Liver (tissue), 9 donors: ENCODE measurements around the gene PPM1A. TPM values are rescaled to one million over a fixed set of nuclear protein-coding genes. Genes with fewer than 3 reads are reported as not detected.

Experiments
- DNase-seq: peaks from one replicate; pipeline ENCODE4 v3.0.0-alpha.2; 2017; ENCODE audit warnings: low spot score
- H3K27ac ChIP-seq, 2 donors: one replicate each; pipeline ENCODE4 v1.7.0; 2013; ENCODE audit warnings: inconsistent platforms in 2 of 2, low read length in 2 of 2, control low read depth in 1 of 2, low read depth in 1 of 2, mild to moderate bottlenecking in 1 of 2
- H3K27me3 ChIP-seq, 4 donors: one replicate each; pipeline versions ENCODE4 v1.6.1 to v1.7.0; 2013; ENCODE audit warnings: low read length in 3 of 4, inconsistent platforms in 1 of 4, mild to moderate bottlenecking in 1 of 4, moderate library complexity in 1 of 4; ENCODE audit not compliant: control insufficient read depth in 4 of 4, insufficient read depth in 4 of 4
- H3K36me3 ChIP-seq, 4 donors: one replicate each; pipeline versions ENCODE4 v1.6.1 to v1.7.0; 2013; ENCODE audit warnings: low read length in 3 of 4, mild to moderate bottlenecking in 3 of 4, low read depth in 1 of 4, moderate library complexity in 1 of 4; ENCODE audit not compliant: control insufficient read depth in 4 of 4, insufficient read depth in 3 of 4
- H3K4me1 ChIP-seq, 4 donors: one replicate each; pipeline versions ENCODE4 v1.6.1 to v1.7.0; 2013; ENCODE audit warnings: low read length in 3 of 4, mild to moderate bottlenecking in 3 of 4, moderate library complexity in 1 of 4; ENCODE audit not compliant: control insufficient read depth in 4 of 4, insufficient read depth in 4 of 4
- H3K4me3 ChIP-seq, 3 donors: one replicate each; pipeline versions ENCODE4 v1.6.1 to v1.7.0; 2013; ENCODE audit warnings: low read length in 3 of 3, control low read depth in 1 of 3, low read depth in 1 of 3, mild to moderate bottlenecking in 1 of 3
- H3K9ac ChIP-seq, 2 donors: one replicate each; pipeline ENCODE4 v1.7.0; 2013; ENCODE audit warnings: low read length in 2 of 2, mild to moderate bottlenecking in 2 of 2, moderate library complexity in 2 of 2, control low read depth in 1 of 2, low read depth in 1 of 2
- H3K9me3 ChIP-seq, 4 donors: one replicate each; pipeline versions ENCODE4 v1.6.1 to v1.7.0; 2013; ENCODE audit warnings: low read length in 3 of 4; ENCODE audit not compliant: control insufficient read depth in 4 of 4
- EGR1 ChIP-seq, 2 donors: IDR thresholded peaks; 2 replicates each; pipeline ENCODE4 v1.6.1; 2016 to 2018; ENCODE audit warnings: antibody characterized with exemption in 2 of 2, low read depth in 2 of 2
- FOXA1 ChIP-seq: IDR thresholded peaks from 2 replicates; pipeline ENCODE4 v1.6.1; 2016; ENCODE audit warnings: antibody characterized with exemption
- FOXA2 ChIP-seq: IDR thresholded peaks from 2 replicates; pipeline ENCODE4 v1.6.1; 2016; ENCODE audit warnings: antibody characterized with exemption
- HNF4A ChIP-seq, 2 donors: conservative IDR thresholded peaks; 2 replicates each; pipeline ENCODE4 v1.6.1; 2016; ENCODE audit warnings: antibody characterized with exemption in 2 of 2, mild to moderate bottlenecking in 2 of 2
- HNF4G ChIP-seq: IDR thresholded peaks from 2 replicates; pipeline ENCODE4 v1.6.1; 2016; ENCODE audit warnings: antibody characterized with exemption
- JUND ChIP-seq, 2 donors: IDR thresholded peaks; 2 replicates each; pipeline ENCODE4 v1.6.1; 2016; ENCODE audit warnings: antibody characterized with exemption in 2 of 2
- NR2F2 ChIP-seq: IDR thresholded peaks from 2 replicates; pipeline ENCODE4 v1.6.1; 2016; ENCODE audit warnings: antibody characterized with exemption
- RXRA ChIP-seq, 2 donors: IDR thresholded peaks; 2 replicates each; pipeline ENCODE4 v1.6.1; 2017 to 2018; ENCODE audit warnings: antibody characterized with exemption in 2 of 2, mild to moderate bottlenecking in 1 of 2
- SP1 ChIP-seq: IDR thresholded peaks from 2 replicates; pipeline ENCODE4 v1.6.1; 2018; ENCODE audit warnings: antibody characterized with exemption, mild to moderate bottlenecking
- TAF1 ChIP-seq: conservative IDR thresholded peaks from 2 replicates; pipeline ENCODE4 v1.6.1; 2016; ENCODE audit warnings: antibody characterized with exemption, mild to moderate bottlenecking
- WGBS: extraction: QIAGEN DNeasy Blood & Tissue Kit; methylation state at CpG from one replicate; pipeline ENCODE4 v1.1.7; 2013; 5-methylcytosine and 5-hydroxymethylcytosine counted together
- polyA plus RNA-seq, 2 donors: library from polyadenylated mRNA; stranded (reverse) in 1 of 2; unstranded in 1 of 2; fragments of 200-250 nt in 1 of 2; fragments of >200 nt in 1 of 2; fragmentation: Nextera tagmentation in 1 of 2; extraction: Ambion mirVana in 1 of 2; gene quantifications; one replicate each; pipeline versions ENCODE4 v1.2.1 to v1.2.3, GENCODE V29; 2013 to 2015
- total RNA-seq, 2 donors: library from RNA; depleted of rRNA; stranded (reverse); fragments of >200 nt; gene quantifications; one replicate each; pipeline ENCODE4 v1.2.3, GENCODE V29; 2014
- TF ChIP-seq, protein P1 (sequence below): IDR thresholded peaks from 2 replicates; pipeline ENCODE4 v1.6.1; 2016; ENCODE audit warnings: antibody characterized with exemption
- TF ChIP-seq, protein P2 (sequence below): IDR thresholded peaks from 2 replicates; pipeline ENCODE4 v1.6.1; 2016; ENCODE audit warnings: antibody characterized with exemption
- TF ChIP-seq, protein P3 (sequence below): IDR thresholded peaks from 2 replicates; pipeline ENCODE4 v1.6.1; 2016; ENCODE audit warnings: antibody characterized with exemption
- TF ChIP-seq, protein P4 (sequence below): IDR thresholded peaks from 2 replicates; pipeline ENCODE4 v1.6.1; 2016; ENCODE audit warnings: antibody characterized with exemption, mild to moderate bottlenecking
- donor health status: healthy.
- donor health status: healthy.
- donor health status: healthy.
- donor health status: healthy.
- donor health status: healthy.

PPM1A gene
- total and polyA plus RNA-seq, 4 donors, result 23.0 to 43.2 (median 29.5) TPM

DNA sequence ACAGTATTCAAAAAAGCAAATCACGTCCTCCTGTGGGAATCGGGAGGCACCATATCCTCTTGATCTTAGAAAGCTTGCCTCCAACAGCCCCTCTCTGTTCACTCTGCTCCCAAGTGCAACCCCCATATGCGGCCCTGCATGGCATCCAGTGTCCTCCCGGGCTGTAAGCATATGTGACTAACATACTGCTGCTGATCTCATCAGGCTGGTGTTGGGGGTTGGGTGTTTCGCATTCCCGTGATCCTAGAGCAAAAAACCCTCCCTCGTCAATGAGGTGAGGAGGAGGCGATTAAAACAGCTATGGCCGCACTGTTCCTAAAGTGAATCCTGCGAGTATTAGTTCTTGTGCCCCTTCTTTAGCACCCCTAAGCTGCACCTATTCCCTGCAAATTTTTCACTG is 28.1 kb upstream of the PPM1A start:
- WGBS, result 94% methylated on average over 10 of the region's 10 CpGs

DNA sequence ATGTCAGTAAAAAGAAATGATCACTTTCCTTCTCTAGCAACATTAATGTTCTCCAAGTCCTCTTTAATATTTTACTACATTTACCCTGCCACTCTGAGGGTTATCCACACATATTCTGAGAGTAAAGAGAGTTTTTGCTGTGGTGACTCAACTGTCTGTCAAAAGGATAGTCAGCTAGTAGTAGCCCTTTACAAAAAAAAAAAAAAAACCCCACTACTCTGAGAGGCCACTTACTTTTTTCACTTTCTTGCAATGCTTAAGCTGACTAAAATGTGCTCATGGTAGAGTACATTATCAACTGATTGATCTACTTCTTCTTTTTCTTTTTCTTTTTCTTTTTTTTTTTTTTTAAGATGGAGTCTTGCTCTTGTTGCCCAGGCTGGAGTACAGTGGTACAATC is 27.6 kb upstream of the PPM1A start:
- Histone ChIP-seq H3K27me3 (no peaks in the 10 kb centered on the region), H3K9me3 (no peaks in the 10 kb centered on the region), H3K4me1 (peaks cover 0 to 11% (median 7%) of the 10 kb centered on the region in 4 donors), H3K4me3 (no peak overlapping the region), H3K27ac (no peak overlapping the region), H3K9ac (no peak overlapping the region), H3K36me3 (no peaks in the 10 kb centered on the region)
- TF ChIP-seq FOXA2, result no peak
- TF ChIP-seq HNF4G, result no peak
- no peak for TF ChIP-seq RXRA (IDR thresholded peaks at IDR 0.05)
- TF ChIP-seq, protein P1, sequence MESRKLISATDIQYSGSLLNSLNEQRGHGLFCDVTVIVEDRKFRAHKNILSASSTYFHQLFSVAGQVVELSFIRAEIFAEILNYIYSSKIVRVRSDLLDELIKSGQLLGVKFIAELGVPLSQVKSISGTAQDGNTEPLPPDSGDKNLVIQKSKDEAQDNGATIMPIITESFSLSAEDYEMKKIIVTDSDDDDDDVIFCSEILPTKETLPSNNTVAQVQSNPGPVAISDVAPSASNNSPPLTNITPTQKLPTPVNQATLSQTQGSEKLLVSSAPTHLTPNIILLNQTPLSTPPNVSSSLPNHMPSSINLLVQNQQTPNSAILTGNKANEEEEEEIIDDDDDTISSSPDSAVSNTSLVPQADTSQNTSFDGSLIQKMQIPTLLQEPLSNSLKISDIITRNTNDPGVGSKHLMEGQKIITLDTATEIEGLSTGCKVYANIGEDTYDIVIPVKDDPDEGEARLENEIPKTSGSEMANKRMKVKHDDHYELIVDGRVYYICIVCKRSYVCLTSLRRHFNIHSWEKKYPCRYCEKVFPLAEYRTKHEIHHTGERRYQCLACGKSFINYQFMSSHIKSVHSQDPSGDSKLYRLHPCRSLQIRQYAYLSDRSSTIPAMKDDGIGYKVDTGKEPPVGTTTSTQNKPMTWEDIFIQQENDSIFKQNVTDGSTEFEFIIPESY, result no peak
- TF ChIP-seq, protein P2, sequence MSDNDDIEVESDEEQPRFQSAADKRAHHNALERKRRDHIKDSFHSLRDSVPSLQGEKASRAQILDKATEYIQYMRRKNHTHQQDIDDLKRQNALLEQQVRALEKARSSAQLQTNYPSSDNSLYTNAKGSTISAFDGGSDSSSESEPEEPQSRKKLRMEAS, result no peak
- no peak for TF ChIP-seq FOXA1
- TF ChIP-seq, protein P3, sequence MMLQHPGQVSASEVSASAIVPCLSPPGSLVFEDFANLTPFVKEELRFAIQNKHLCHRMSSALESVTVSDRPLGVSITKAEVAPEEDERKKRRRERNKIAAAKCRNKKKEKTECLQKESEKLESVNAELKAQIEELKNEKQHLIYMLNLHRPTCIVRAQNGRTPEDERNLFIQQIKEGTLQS, result no peak
- TF ChIP-seq, protein P4, sequence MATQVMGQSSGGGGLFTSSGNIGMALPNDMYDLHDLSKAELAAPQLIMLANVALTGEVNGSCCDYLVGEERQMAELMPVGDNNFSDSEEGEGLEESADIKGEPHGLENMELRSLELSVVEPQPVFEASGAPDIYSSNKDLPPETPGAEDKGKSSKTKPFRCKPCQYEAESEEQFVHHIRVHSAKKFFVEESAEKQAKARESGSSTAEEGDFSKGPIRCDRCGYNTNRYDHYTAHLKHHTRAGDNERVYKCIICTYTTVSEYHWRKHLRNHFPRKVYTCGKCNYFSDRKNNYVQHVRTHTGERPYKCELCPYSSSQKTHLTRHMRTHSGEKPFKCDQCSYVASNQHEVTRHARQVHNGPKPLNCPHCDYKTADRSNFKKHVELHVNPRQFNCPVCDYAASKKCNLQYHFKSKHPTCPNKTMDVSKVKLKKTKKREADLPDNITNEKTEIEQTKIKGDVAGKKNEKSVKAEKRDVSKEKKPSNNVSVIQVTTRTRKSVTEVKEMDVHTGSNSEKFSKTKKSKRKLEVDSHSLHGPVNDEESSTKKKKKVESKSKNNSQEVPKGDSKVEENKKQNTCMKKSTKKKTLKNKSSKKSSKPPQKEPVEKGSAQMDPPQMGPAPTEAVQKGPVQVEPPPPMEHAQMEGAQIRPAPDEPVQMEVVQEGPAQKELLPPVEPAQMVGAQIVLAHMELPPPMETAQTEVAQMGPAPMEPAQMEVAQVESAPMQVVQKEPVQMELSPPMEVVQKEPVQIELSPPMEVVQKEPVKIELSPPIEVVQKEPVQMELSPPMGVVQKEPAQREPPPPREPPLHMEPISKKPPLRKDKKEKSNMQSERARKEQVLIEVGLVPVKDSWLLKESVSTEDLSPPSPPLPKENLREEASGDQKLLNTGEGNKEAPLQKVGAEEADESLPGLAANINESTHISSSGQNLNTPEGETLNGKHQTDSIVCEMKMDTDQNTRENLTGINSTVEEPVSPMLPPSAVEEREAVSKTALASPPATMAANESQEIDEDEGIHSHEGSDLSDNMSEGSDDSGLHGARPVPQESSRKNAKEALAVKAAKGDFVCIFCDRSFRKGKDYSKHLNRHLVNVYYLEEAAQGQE, result no peak
- no peak for TF ChIP-seq EGR1 (IDR thresholded peaks at IDR 0.05; ENCODE audit: low read depth in 2 of 2)
- no peak for TF ChIP-seq JUND (IDR thresholded peaks at IDR 0.05)
- TF ChIP-seq NR2F2, result no peak
- no peak for TF ChIP-seq HNF4A (conservative IDR thresholded peaks at IDR 0.05)
- no peak for DNase-seq

More for the DNA sequence above, 28.1 kb upstream of the PPM1A start:
- H3K27me3 ChIP-seq, result no peaks in the 10 kb centered on the region
- no peaks in the 10 kb centered on the region for H3K36me3 ChIP-seq
- H3K4me1 ChIP-seq, result peaks cover 0 to 11% (median 7%) of the 10 kb centered on the region in 4 donors
- no peak overlapping the region for H3K27ac ChIP-seq
- TF ChIP-seq, protein P3, result no peak
- TF ChIP-seq TAF1 (no peak), JUND (IDR thresholded peaks at IDR 0.05) (no peak), HNF4A (conservative IDR thresholded peaks at IDR 0.05) (no peak), FOXA1 (no peak), SP1 (no peak)
- DNase-seq, result no peak
- H3K4me3 ChIP-seq, result no peak overlapping the region
- H3K9me3 ChIP-seq, result no peaks in the 10 kb centered on the region
- H3K9ac ChIP-seq, result no peak overlapping the region
